Astrocyte (in vitro differentiated cells and primary cell): ENCODE measurements around the gene KCNH6.

Experiments used
- EZH2 ChIP-seq: IDR thresholded peaks from 2 replicates; pipeline ENCODE4 v1.6.1; 2012; ENCODE audit warnings: mild to moderate bottlenecking, low read length, inconsistent platforms; ENCODE audit not compliant: insufficient read depth
- TF ChIP-seq, protein P1 (sequence below): IDR thresholded peaks from 2 replicates; pipeline ENCODE4 v1.5.1; 2011; ENCODE audit warnings: low read depth, mild to moderate bottlenecking, inconsistent platforms, low read length, moderate library complexity; ENCODE audit not compliant: insufficient read depth

DNA sequence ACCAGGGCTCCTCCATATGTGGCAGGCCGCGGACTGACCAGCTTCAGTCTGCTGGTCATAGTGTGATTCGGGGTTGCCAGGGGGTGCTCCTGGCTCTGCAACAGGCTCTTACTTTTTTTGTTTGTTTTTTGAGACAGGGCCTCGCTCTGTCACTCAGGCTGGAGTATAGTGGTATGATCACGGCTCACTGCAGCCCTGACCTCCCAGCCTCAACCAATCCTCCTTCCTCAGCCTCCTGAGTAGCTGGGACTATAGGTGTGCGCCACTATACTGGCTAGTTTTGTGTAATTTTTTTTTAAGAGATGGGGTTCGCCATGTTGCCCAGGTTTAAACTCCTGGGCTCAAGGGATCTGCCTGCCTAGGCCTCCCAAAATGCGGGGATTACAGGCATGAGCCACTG lies 11.8 kb upstream of the KCNH6 start:
- TF ChIP-seq, protein P1, sequence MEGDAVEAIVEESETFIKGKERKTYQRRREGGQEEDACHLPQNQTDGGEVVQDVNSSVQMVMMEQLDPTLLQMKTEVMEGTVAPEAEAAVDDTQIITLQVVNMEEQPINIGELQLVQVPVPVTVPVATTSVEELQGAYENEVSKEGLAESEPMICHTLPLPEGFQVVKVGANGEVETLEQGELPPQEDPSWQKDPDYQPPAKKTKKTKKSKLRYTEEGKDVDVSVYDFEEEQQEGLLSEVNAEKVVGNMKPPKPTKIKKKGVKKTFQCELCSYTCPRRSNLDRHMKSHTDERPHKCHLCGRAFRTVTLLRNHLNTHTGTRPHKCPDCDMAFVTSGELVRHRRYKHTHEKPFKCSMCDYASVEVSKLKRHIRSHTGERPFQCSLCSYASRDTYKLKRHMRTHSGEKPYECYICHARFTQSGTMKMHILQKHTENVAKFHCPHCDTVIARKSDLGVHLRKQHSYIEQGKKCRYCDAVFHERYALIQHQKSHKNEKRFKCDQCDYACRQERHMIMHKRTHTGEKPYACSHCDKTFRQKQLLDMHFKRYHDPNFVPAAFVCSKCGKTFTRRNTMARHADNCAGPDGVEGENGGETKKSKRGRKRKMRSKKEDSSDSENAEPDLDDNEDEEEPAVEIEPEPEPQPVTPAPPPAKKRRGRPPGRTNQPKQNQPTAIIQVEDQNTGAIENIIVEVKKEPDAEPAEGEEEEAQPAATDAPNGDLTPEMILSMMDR = no peak
- no peak for TF ChIP-seq EZH2
